Embryonic facial prominence (tissue), 1 donor: Measurements from ENCODE around the gene COMMD1.

ENCODE experiments used
- DNase-seq: peaks from one replicate; pipeline ENCODE4 v3.0.0-alpha.2; 2016; ENCODE audit errors: extremely low spot score

The COMMD1 gene

GRCh38 chr2:62177392-62178049 is 272.0 kb downstream of the COMMD1 start:
- DNase-seq: no peak

DNA sequence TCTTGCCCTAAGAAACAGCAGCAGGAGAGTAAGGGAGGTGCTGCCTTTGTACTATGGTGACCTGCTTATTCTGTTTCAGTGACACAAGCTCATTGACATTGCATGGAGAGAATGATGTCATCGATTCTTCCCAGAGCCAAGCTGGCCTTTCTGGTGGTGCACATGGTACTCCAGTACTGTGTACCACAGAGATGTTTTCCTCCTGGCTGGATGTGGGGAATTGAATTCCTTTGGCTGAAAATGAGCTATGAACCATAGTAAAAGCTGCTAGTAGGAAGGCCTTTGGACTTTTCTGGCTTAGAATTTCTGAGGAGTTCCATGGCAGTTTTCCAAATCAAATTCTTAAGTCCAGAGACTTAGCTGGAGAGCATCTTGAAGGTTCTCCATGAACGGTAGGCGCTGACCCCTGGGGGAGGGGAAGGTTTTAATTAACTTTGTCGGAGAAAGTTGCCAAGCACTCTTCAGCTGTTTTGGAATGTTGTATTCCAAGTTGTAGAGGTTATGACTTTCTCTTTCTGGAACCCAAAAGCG is 273.3 kb downstream of the COMMD1 start:
- no peak for DNase-seq

DNA sequence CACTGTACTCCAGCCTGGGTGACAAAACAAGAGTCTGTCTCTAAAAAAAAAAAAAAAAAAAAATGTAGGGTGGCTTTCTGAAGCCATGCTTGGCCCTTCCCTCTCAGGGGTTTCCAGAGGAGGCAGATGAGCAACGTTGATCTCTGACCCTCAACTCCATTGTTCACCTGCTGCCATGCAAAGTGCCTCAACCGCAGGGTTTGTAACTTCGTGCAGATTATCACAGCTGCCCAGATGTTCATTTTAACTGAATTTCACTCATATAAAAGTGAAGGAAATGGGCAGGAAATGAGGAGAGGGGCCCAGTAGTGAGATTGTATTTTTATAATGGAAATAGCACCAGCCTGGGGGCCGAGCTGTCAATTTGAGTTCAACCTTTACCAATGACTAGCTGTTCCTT is 275.5 kb downstream of the COMMD1 start:
- no peak for DNase-seq

- DNase-seq: no peak
These were observed 276.4 kb downstream of the COMMD1 start for GRCh38 chr2:62181843-62182242.

DNA sequence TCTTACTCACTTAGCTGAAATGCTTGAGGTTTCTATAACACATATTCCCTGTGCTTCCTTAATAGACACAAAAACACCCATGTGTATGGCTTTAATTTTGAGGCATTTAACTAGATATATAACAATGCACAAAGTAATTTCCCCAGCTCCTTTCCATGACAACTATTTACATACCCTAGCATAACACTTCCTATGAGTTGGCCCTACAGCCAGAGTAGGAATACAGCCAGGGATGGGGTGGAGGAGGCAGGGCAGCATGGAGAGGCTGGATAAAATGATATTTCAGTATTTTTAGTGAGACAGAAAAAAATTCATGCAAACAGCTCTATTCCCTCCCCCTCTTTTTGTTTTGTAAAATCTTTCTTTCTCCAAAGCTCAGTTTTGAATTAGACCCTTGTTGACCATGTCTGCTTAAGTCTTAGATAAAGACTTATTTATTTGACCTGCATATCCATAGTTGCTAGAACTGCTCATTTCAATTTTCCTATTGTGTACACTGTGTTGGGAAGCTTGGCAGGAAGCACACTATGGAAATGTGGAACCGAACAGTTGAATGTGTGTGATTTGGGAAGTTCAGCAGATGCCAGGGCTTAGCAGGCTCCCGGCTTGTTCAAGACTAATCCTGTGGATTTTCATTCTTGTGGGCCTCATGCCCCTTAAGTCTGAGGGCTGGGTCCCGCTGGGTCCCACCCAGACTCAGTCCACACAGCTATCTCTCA is 279.2 kb downstream of the COMMD1 start:
- DNase-seq: no peak
